Measurements from ENCODE around the gene HDAC7.

DNA sequence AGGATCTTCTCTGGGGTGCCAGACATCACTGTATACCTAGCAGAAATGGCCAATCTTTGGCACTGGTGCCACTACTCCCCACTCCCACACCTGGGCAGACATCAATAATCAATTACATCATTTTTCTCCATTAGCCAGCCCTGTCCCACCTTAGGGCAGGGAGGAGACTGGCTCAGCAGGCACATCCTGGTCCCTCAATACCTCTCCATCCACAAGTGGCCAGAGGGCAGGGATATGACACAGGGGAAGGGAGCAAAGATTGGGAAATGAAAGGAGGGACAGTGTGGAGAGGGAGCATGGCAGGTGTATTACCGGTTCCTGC is 71.2 kb downstream of the HDAC7 start:
- TF ChIP-seq, protein P1, sequence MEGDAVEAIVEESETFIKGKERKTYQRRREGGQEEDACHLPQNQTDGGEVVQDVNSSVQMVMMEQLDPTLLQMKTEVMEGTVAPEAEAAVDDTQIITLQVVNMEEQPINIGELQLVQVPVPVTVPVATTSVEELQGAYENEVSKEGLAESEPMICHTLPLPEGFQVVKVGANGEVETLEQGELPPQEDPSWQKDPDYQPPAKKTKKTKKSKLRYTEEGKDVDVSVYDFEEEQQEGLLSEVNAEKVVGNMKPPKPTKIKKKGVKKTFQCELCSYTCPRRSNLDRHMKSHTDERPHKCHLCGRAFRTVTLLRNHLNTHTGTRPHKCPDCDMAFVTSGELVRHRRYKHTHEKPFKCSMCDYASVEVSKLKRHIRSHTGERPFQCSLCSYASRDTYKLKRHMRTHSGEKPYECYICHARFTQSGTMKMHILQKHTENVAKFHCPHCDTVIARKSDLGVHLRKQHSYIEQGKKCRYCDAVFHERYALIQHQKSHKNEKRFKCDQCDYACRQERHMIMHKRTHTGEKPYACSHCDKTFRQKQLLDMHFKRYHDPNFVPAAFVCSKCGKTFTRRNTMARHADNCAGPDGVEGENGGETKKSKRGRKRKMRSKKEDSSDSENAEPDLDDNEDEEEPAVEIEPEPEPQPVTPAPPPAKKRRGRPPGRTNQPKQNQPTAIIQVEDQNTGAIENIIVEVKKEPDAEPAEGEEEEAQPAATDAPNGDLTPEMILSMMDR (IDR thresholded peaks at IDR 0.05; ENCODE audit: low read depth, low read length, missing input control), result no peak
- no peak for TF ChIP-seq YY1 (IDR thresholded peaks at IDR 0.05)

All from liver (tissue), 2 donors.